ENCODE measurements around the gene ARID2.

ARID2 gene

DNA sequence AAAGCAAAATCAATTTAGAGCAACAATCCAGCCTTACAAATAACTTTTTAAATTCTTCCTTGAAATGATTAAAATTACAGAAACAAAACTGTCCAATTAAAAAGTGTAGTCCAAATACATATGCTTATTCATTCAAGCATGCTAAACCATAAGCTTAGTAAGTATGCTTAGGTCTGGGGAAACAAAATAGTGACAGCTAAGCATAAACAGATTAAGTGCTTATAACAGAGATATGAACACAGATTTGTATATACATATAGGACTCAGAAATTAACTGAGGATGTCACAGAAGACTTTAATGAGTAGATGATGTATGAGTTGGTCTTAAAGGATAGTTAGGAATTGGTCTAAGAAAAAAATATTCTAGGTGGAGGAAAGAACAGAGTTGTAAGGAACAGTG lies 219.0 kb downstream of the ARID2 start:
- TF ChIP-seq CTCF (IDR thresholded peaks at IDR 0.05; ENCODE audit: low read depth, low read length): no peak
- no peak overlapping the region for H3K4me3 ChIP-seq (ENCODE audit: low read depth, low read length)
